Ishikawa (cell line): ENCODE measurements around the gene CASK.

ENCODE experiments used
- CEBPB ChIP-seq: IDR thresholded peaks from 2 replicates; pipeline ENCODE4 v1.6.1; 2012
- CREB1 ChIP-seq: IDR thresholded peaks from 2 replicates; pipeline ENCODE4 v1.6.1; 2012; ENCODE audit warnings: low read depth
- EGR1 ChIP-seq: IDR thresholded peaks from 2 replicates; pipeline ENCODE4 v1.6.1; 2012
- EP300 ChIP-seq: IDR thresholded peaks from 2 replicates; pipeline ENCODE4 v1.6.1; 2012; ENCODE audit warnings: borderline replicate concordance
- FOXM1 ChIP-seq: IDR thresholded peaks from 2 replicates; pipeline ENCODE4 v1.6.1; 2012; ENCODE audit warnings: low read depth, borderline replicate concordance
- NFIC ChIP-seq: IDR thresholded peaks from 2 replicates; pipeline ENCODE4 v1.6.1; 2012
- RAD21 ChIP-seq: IDR thresholded peaks from 2 replicates; pipeline ENCODE4 v1.6.1; 2012; ENCODE audit warnings: low read depth
- TAF1 ChIP-seq: IDR thresholded peaks from 2 replicates; pipeline ENCODE4 v1.6.1; 2012; ENCODE audit warnings: low read depth, mild to moderate bottlenecking
- TEAD4 ChIP-seq: IDR thresholded peaks from 2 replicates; pipeline ENCODE4 v1.6.1; 2012
- YY1 ChIP-seq: IDR thresholded peaks from 2 replicates; pipeline ENCODE4 v1.6.1; 2012; ENCODE audit warnings: low read depth
- TF ChIP-seq, protein P1 (sequence below): IDR thresholded peaks from 2 replicates; pipeline ENCODE4 v1.6.1; 2012; ENCODE audit warnings: low read depth, mild to moderate bottlenecking
- TF ChIP-seq, protein P2 (sequence below): IDR thresholded peaks from 2 replicates; pipeline ENCODE4 v1.6.1; 2012
- TF ChIP-seq, protein P3 (sequence below): IDR thresholded peaks from 2 replicates; pipeline ENCODE4 v1.6.1; 2012

DNA sequence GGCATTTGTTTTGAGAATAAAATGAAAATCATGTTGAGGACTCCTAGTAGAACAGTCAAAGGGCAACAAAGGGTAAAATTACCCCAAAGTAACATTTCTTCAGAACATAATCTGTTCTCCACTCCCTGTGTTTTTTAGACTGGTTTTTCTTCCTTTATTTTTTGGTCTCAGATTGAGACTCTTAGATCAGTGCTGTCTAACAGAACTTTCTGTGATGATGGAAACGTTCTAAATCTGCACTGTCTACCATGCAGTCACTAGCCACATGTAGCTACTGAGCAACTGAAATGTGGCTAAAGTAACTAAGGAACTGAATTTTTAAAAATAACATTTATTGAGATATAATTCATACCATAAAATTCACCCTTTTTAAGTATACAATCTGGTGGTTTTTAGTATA lies 19.8 kb downstream of the CASK start:
- TF ChIP-seq TAF1, result no peak
- TF ChIP-seq CEBPB, result no peak
- TF ChIP-seq RAD21, result no peak
- TF ChIP-seq, protein P1, sequence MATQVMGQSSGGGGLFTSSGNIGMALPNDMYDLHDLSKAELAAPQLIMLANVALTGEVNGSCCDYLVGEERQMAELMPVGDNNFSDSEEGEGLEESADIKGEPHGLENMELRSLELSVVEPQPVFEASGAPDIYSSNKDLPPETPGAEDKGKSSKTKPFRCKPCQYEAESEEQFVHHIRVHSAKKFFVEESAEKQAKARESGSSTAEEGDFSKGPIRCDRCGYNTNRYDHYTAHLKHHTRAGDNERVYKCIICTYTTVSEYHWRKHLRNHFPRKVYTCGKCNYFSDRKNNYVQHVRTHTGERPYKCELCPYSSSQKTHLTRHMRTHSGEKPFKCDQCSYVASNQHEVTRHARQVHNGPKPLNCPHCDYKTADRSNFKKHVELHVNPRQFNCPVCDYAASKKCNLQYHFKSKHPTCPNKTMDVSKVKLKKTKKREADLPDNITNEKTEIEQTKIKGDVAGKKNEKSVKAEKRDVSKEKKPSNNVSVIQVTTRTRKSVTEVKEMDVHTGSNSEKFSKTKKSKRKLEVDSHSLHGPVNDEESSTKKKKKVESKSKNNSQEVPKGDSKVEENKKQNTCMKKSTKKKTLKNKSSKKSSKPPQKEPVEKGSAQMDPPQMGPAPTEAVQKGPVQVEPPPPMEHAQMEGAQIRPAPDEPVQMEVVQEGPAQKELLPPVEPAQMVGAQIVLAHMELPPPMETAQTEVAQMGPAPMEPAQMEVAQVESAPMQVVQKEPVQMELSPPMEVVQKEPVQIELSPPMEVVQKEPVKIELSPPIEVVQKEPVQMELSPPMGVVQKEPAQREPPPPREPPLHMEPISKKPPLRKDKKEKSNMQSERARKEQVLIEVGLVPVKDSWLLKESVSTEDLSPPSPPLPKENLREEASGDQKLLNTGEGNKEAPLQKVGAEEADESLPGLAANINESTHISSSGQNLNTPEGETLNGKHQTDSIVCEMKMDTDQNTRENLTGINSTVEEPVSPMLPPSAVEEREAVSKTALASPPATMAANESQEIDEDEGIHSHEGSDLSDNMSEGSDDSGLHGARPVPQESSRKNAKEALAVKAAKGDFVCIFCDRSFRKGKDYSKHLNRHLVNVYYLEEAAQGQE, result no peak
- no peak for TF ChIP-seq EP300
- TF ChIP-seq FOXM1, result no peak
- no peak for TF ChIP-seq YY1
- TF ChIP-seq, protein P2, sequence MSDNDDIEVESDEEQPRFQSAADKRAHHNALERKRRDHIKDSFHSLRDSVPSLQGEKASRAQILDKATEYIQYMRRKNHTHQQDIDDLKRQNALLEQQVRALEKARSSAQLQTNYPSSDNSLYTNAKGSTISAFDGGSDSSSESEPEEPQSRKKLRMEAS, result no peak
- no peak for TF ChIP-seq NFIC
- TF ChIP-seq EGR1, result no peak
- TF ChIP-seq, protein P3, sequence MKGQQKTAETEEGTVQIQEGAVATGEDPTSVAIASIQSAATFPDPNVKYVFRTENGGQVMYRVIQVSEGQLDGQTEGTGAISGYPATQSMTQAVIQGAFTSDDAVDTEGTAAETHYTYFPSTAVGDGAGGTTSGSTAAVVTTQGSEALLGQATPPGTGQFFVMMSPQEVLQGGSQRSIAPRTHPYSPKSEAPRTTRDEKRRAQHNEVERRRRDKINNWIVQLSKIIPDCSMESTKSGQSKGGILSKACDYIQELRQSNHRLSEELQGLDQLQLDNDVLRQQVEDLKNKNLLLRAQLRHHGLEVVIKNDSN, result no peak
- TF ChIP-seq TEAD4, result no peak
- TF ChIP-seq CREB1, result no peak
